H7 (cell line): ENCODE data around the gene SYNM. TPM values are rescaled to one million over a fixed set of nuclear protein-coding genes. Genes with fewer than 3 reads are reported as not detected.
A peak's percentile ranks its signal among the peaks of the same experiment; 100 is the strongest.

ENCODE experiments used
- DNase-seq: peaks from one replicate; pipeline ENCODE4 v3.0.0; 2012
- H3K27me3 ChIP-seq: 2 replicates; pipeline ENCODE4 v1.6.0; 2011; ENCODE audit warnings: mild to moderate bottlenecking, low read length; ENCODE audit not compliant: control insufficient read depth, insufficient read depth
- H3K36me3 ChIP-seq: replicated peaks from 2 replicates; pipeline ENCODE4 v1.5.1; 2011; ENCODE audit warnings: low read length; ENCODE audit not compliant: control insufficient read depth, insufficient read depth
- H3K4me3 ChIP-seq: 2 replicates; pipeline ENCODE4 v1.5.1; 2011; ENCODE audit warnings: low read depth, mild to moderate bottlenecking, control low read depth, low read length, moderate library complexity; ENCODE audit not compliant: insufficient read depth
- total RNA-seq: library from RNA; depleted of rRNA; stranded (reverse); fragments of >200 nt; shearing (Covaris generic); gene quantifications from 2 replicates; pipeline ENCODE4 v1.2.3, GENCODE V29; 2014

The SYNM gene
- total RNA-seq, 1 experiment from 2014 or later, result 2.8 TPM

- peak; percentile 57 for DNase-seq
Measured at GRCh38 chr15:99121207-99121606, 16.3 kb downstream of the SYNM start.

GRCh38 chr15:99121691-99122410, 17.0 kb downstream of the SYNM start:
- Histone ChIP-seq H3K27me3 (no peaks in the 10 kb centered on the region), H3K36me3 (no peaks in the 10 kb centered on the region; the same call in 1 of the 2 replicates), H3K4me3 (no peak overlapping the region)
- DNase-seq, result no peak

More at GRCh38 chr15:99121207-99121606, 16.3 kb downstream of the SYNM start:
- no peak overlapping the region for H3K4me3 ChIP-seq
- no peaks in the 10 kb centered on the region; the same call in 1 of the 2 replicates for H3K36me3 ChIP-seq
- no peaks in the 10 kb centered on the region for H3K27me3 ChIP-seq

GRCh38 chr15:99122831-99123712, 18.2 kb downstream of the SYNM start:
- Histone ChIP-seq H3K27me3 (no peaks in the 10 kb centered on the region), H3K4me3 (no peak overlapping the region)
- no peak for DNase-seq

GRCh38 chr15:99123713-99124451, 19.0 kb downstream of the SYNM start:
- Histone ChIP-seq H3K27me3 (no peaks in the 10 kb centered on the region), H3K36me3 (no peaks in the 10 kb centered on the region; the same call in 1 of the 2 replicates), H3K4me3 (no peak overlapping the region)
- DNase-seq, result peak; percentile 77

More at GRCh38 chr15:99122831-99123712, 18.2 kb downstream of the SYNM start:
- H3K36me3 ChIP-seq, result no peaks in the 10 kb centered on the region; the same call in 1 of the 2 replicates

- Histone ChIP-seq H3K36me3 (no peaks in the 10 kb centered on the region; the same call in 1 of the 2 replicates), H3K4me3 (no peak overlapping the region)
- DNase-seq, result no peak
Measured at GRCh38 chr15:99124641-99125040, 19.8 kb downstream of the SYNM start.

GRCh38 chr15:99125061-99125891, 20.4 kb downstream of the SYNM start:
- Histone ChIP-seq H3K27me3 (no peaks in the 10 kb centered on the region), H3K4me3 (no peak overlapping the region), H3K36me3 (no peaks in the 10 kb centered on the region; the same call in 1 of the 2 replicates)
- no peak for DNase-seq

More at GRCh38 chr15:99124641-99125040, 19.8 kb downstream of the SYNM start:
- no peaks in the 10 kb centered on the region for H3K27me3 ChIP-seq

- no peaks in the 10 kb centered on the region for H3K27me3 ChIP-seq
- no peak overlapping the region for H3K4me3 ChIP-seq
- no peaks in the 10 kb centered on the region; the same call in 1 of the 2 replicates for H3K36me3 ChIP-seq
- DNase-seq, result no peak
Measured at GRCh38 chr15:99126131-99126588, 21.3 kb downstream of the SYNM start.

- H3K27me3 ChIP-seq, result no peaks in the 10 kb centered on the region
- no peak for DNase-seq
- H3K4me3 ChIP-seq, result no peak overlapping the region
- no peaks in the 10 kb centered on the region for H3K36me3 ChIP-seq
Measured at GRCh38 chr15:99126930-99127329, 22.1 kb downstream of the SYNM start.

- H3K27me3 ChIP-seq, result no peaks in the 10 kb centered on the region
- 0 out of 2 replicates have a peak, but pooled peaks cover 2% of the 10 kb centered on the region for H3K36me3 ChIP-seq
- no peak overlapping the region for H3K4me3 ChIP-seq
- DNase-seq, result no peak
Measured at GRCh38 chr15:99127773-99128172, 22.9 kb downstream of the SYNM start.

GRCh38 chr15:99128411-99128810, 23.5 kb downstream of the SYNM start:
- DNase-seq, result no peak
- no peaks in the 10 kb centered on the region for H3K27me3 ChIP-seq
- H3K36me3 ChIP-seq, result 0 out of 2 replicates have a peak, but pooled peaks cover 2% of the 10 kb centered on the region
- no peak overlapping the region for H3K4me3 ChIP-seq

GRCh38 chr15:99129644-99130043, 24.8 kb downstream of the SYNM start:
- H3K4me3 ChIP-seq, result no peak overlapping the region

GRCh38 chr15:99130314-99130713, 25.4 kb downstream of the SYNM start:
- no peak for DNase-seq
- Histone ChIP-seq H3K27me3 (no peaks in the 10 kb centered on the region), H3K4me3 (no peak overlapping the region), H3K36me3 (0 out of 2 replicates have a peak, but pooled peaks cover 2% of the 10 kb centered on the region)

More at GRCh38 chr15:99129644-99130043, 24.8 kb downstream of the SYNM start:
- 0 out of 2 replicates have a peak, but pooled peaks cover 2% of the 10 kb centered on the region for H3K36me3 ChIP-seq
- no peaks in the 10 kb centered on the region for H3K27me3 ChIP-seq
- no peak for DNase-seq

- no peak overlapping the region for H3K4me3 ChIP-seq
Measured at GRCh38 chr15:99130765-99131440, 26.0 kb downstream of the SYNM start.

More at GRCh38 chr15:99130765-99131440, 26.0 kb downstream of the SYNM start:
- 0 out of 2 replicates have a peak, but pooled peaks cover 2% of the 10 kb centered on the region for H3K36me3 ChIP-seq
- no peak for DNase-seq
- H3K27me3 ChIP-seq, result no peaks in the 10 kb centered on the region
